DND-41 (cell line): Measurements from ENCODE around the gene SEC24C.

Experiments
- CTCF ChIP-seq: IDR thresholded peaks from 2 replicates; pipeline ENCODE4 v1.5.1; 2012; ENCODE audit warnings: borderline replicate concordance, low read length, moderate library complexity, mild to moderate bottlenecking; ENCODE audit not compliant: poor library complexity, severe bottlenecking; ENCODE audit errors: extremely low read depth
- EZH2 ChIP-seq: IDR thresholded peaks from 3 replicates; pipeline ENCODE4 v1.6.1; 2012; ENCODE audit warnings: borderline replicate concordance, low read depth, mild to moderate bottlenecking, moderate library complexity, low read length, inconsistent platforms; ENCODE audit not compliant: severe bottlenecking

GRCh38 chr10:73789659-73790055, 45.5 kb downstream of the SEC24C start:
- TF ChIP-seq CTCF, result no peak
- TF ChIP-seq EZH2, result no peak
